Measurements from ENCODE around the gene USP17L15.
"Not testable (repeated sequence)": the region's sequence is repeated elsewhere in the genome, so short reads cannot be mapped to it uniquely, and the experiment has no call there.

USP17L15 gene, protein sequence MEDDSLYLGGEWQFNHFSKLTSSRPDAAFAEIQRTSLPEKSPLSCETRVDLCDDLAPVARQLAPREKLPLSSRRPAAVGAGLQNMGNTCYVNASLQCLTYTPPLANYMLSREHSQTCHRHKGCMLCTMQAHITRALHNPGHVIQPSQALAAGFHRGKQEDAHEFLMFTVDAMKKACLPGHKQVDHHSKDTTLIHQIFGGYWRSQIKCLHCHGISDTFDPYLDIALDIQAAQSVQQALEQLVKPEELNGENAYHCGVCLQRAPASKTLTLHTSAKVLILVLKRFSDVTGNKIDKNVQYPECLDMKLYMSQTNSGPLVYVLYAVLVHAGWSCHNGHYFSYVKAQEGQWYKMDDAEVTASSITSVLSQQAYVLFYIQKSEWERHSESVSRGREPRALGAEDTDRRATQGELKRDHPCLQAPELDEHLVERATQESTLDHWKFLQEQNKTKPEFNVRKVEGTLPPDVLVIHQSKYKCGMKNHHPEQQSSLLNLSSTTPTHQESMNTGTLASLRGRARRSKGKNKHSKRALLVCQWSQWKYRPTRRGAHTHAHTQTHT

DNA sequence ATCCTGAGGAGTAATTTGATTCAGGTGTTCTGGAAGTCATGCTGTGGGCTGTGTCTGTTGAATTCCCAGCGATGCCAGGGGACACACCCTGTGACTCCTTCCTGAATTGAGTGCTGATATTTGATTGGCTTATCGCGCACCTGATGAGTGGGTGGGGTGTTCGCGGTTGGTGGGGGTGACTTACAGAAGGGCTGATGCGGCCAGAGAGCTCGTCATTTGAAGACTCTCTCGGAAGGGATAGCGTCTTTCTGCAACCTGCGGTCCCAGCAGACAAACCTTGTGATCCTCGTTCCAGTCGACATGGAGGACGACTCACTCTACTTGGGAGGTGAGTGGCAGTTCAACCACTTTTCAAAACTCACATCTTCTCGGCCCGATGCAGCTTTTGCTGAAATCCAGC, at the start of gene USP17L15:
Gene USP17L15 (plus strand): TSS at position 301 of the 400 bp plus-strand sequence. CDS start 0 bp downstream, at position 301.
- not testable (repeated sequence) for DNase-seq

DNA sequence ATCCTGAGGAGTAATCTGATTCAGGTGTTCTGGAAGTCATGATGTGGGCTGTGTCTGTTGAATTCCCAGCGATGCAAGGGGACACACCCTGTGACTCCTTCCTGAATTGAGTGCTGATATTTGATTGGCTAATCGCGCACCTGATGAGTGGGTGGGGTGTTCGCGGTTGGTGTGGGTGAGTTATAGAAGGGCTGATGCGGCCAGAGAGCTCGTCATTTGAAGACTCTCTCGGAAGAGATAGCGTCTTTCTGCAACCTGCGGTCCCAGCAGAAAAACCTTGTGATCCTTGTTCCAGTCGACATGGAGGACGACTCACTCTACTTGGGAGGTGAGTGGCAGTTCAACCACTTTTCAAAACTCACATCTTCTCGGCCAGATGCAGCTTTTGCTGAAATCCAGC, 23.8 kb upstream of the USP17L15 start, which contains the start of gene USP17L10:
Gene USP17L10 (plus strand): TSS at position 301 of the 400 bp plus-strand sequence. CDS start 0 bp downstream, at position 301.
- DNase-seq, result not testable (repeated sequence)

DNA sequence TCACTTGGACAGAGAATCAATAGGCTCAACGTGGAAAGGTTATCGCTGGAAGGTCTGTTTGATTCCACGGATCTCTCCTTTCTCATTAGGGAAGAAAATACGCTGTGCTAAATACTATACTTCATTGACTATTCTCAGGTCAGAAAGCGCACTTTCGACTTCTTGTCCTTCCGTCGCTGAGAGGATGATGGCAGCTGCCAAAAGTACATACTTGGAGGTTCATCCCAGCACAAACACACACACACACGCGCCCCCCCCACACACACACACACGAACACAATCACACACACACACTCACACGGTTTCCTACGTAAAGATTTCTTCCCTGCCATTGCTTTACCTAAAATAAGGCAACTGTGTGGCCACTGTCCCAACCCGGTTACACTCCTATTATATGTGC, 19.5 kb upstream of the USP17L15 start:
- not testable (repeated sequence) for DNase-seq

DNA sequence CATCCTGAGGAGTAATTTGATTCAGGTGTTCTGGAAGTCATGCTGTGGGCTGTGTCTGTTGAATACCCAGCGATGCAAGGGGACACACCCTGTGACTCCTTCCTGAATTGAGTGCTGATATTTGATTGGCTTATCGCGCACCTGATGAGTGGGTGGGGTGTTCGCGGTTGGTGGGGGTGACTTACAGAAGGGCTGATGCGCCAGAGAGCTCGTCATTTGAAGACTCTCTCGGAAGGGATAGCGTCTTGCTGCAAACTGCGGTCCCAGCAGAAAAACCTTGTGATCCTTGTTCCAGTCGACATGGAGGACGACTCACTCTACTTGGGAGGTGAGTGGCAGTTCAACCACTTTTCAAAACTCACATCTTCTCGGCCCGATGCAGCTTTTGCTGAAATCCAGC, 19.1 kb upstream of the USP17L15 start, which contains the start of gene USP17L11:
Gene USP17L11 (plus strand): TSS at position 301 of the 400 bp plus-strand sequence. CDS start 0 bp downstream, at position 301.
- not testable (repeated sequence) for DNase-seq

DNA sequence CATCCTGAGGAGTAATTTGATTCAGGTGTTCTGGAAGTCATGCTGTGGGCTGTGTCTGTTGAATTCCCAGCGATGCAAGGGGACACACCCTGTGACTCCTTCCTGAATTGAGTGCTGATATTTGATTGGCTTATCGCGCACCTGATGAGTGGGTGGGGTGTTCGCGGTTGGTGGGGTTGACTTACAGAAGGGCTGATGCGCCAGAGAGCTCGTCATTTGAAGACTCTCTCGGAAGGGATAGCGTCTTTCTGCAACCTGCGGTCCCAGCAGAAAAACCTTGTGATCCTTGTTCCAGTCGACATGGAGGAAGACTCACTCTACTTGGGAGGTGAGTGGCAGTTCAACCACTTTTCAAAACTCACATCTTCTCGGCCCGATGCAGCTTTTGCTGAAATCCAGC, 14.3 kb upstream of the USP17L15 start, which contains the start of gene USP17L12:
Gene USP17L12 (plus strand): TSS at position 301 of the 400 bp plus-strand sequence. CDS start 0 bp downstream, at position 301.
- not testable (repeated sequence) for DNase-seq

DNA sequence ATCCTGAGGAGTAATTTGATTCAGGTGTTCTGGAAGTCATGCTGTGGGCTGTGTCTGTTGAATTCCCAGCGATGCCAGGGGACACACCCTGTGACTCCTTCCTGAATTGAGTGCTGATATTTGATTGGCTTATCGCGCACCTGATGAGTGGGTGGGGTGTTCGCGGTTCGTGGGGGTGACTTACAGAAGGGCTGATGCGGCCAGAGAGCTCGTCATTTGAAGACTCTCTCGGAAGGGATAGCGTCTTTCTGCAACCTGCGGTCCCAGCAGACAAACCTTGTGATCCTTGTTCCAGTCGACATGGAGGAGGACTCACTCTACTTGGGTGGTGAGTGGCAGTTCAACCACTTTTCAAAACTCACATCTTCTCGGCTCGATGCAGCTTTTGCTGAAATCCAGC, 9.6 kb upstream of the USP17L15 start, which contains the start of gene USP17L13:
Gene USP17L13 (plus strand): TSS at position 301 of the 400 bp plus-strand sequence. CDS start 0 bp downstream, at position 301.
- not testable (repeated sequence) for DNase-seq

DNA sequence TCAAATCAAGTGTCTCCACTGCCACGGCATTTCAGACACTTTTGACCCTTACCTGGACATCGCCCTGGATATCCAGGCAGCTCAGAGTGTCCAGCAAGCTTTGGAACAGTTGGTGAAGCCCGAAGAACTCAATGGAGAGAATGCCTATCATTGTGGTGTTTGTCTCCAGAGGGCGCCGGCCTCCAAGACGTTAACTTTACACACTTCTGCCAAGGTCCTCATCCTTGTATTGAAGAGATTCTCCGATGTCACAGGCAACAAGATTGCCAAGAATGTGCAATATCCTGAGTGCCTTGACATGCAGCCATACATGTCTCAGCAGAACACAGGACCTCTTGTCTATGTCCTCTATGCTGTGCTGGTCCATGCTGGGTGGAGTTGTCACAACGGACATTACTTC, 3.9 kb upstream of the USP17L15 start:
- DNase-seq, result not testable (repeated sequence)

DNA sequence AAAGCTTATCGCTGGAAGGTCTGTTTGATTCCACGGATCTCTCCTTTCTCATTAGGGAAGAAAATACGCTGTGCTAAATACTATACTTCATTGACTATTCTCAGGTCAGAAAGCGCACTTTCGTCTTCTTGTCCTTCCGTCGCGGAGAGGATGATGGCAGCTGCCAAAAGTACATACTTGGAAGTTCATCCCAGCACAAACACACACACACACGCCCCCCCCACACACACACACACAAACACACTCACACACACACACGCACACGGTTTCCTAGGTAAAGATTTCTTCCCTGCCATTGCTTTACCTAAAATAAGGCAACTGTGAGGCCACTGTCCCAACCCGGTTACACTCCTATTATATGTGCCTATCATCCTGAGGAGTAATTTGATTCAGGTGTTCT, 4.3 kb downstream of the USP17L15 start:
- not testable (repeated sequence) for DNase-seq

DNA sequence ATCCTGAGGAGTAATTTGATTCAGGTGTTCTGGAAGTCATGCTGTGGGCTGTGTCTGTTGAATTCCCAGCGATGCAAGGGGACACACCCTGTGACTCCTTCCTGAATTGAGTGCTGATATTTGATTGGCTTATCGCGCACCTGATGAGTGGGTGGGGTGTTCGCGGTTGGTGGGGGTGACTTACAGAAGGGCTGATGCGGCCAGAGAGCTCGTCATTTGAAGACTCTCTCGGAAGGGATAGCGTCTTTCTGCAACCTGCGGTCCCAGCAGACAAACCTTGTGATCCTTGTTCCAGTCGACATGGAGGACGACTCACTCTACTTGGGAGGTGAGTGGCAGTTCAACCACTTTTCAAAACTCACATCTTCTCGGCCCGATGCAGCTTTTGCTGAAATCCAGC, 9.4 kb downstream of the USP17L15 start, which contains the start of gene USP17L17:
Gene USP17L17 (plus strand): TSS at position 301 of the 400 bp plus-strand sequence. CDS start 0 bp downstream, at position 301.
- not testable (repeated sequence) for DNase-seq

DNA sequence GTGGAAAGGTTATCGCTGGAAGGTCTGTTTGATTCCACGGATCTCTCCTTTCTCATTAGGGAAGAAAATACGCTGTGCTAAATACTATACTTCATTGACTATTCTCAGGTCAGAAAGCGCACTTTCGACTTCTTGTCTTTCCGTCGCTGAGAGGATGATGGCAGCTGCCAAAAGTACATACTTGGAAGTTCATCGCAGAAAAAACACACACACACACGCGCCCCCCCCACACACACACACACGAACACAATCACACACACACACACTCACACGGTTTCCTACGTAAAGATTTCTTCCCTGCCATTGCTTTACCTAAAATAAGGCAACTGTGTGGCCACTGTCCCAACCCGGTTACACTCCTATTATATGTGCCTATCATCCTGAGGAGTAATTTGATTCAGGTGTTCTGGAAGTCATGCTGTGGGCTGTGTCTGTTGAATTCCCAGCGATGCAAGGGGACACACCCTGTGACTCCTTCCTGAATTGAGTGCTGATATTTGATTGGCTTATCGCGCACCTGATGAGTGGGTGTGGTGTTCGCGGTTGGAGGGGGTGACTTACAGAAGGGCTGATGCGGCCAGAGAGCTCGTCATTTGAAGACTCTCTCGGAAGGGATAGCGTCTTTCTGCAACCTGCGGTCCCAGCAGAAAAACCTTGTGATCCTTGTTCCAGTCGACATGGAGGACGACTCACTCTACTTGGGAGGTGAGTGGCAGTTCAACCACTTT, 13.9 kb downstream of the USP17L15 start, which contains the start of gene USP17L18:
Gene USP17L18 (plus strand): TSS at position 678 of the 728 bp plus-strand sequence. CDS start 0 bp downstream, at position 678.
- DNase-seq, result peak; percentile 0

DNA sequence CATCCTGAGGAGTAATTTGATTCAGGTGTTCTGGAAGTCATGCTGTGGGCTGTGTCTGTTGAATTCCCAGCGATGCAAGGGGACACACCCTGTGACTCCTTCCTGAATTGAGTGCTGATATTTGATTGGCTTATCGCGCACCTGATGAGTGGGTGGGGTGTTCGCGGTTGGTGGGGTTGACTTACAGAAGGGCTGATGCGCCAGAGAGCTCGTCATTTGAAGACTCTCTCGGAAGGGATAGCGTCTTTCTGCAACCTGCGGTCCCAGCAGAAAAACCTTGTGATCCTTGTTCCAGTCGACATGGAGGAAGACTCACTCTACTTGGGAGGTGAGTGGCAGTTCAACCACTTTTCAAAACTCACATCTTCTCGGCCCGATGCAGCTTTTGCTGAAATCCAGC, 18.9 kb downstream of the USP17L15 start, which contains the start of gene USP17L19:
Gene USP17L19 (plus strand): TSS at position 301 of the 400 bp plus-strand sequence. CDS start 0 bp downstream, at position 301.
- not testable (repeated sequence) for DNase-seq

DNA sequence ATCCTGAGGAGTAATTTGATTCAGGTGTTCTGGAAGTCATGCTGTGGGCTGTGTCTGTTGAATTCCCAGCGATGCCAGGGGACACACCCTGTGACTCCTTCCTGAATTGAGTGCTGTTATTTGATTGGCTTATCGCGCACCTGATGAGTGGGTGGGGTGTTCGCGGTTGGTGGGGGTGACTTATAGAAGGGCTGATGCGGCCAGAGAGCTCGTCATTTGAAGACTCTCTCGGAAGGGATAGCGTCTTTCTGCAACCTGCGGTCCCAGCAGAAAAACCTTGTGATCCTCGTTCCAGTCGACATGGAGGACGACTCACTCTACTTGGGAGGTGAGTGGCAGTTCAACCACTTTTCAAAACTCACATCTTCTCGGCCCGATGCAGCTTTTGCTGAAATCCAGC, 23.6 kb downstream of the USP17L15 start, which contains the start of gene USP17L20:
Gene USP17L20 (plus strand): TSS at position 301 of the 400 bp plus-strand sequence. CDS start 0 bp downstream, at position 301.
- DNase-seq, result not testable (repeated sequence)

DNA sequence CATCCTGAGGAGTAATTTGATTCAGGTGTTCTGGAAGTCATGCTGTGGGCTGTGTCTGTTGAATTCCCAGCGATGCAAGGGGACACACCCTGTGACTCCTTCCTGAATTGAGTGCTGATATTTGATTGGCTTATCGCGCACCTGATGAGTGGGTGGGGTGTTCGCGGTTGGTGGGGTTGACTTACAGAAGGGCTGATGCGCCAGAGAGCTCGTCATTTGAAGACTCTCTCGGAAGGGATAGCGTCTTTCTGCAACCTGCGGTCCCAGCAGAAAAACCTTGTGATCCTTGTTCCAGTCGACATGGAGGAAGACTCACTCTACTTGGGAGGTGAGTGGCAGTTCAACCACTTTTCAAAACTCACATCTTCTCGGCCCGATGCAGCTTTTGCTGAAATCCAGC, 28.4 kb downstream of the USP17L15 start, which contains the start of gene USP17L21:
Gene USP17L21 (plus strand): TSS at position 301 of the 400 bp plus-strand sequence. CDS start 0 bp downstream, at position 301.
- not testable (repeated sequence) for DNase-seq

DNA sequence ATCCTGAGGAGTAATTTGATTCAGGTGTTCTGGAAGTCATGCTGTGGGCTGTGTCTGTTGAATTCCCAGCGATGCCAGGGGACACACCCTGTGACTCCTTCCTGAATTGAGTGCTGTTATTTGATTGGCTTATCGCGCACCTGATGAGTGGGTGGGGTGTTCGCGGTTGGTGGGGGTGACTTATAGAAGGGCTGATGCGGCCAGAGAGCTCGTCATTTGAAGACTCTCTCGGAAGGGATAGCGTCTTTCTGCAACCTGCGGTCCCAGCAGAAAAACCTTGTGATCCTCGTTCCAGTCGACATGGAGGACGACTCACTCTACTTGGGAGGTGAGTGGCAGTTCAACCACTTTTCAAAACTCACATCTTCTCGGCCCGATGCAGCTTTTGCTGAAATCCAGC, 33.1 kb downstream of the USP17L15 start, which contains the start of gene USP17L22:
Gene USP17L22 (plus strand): TSS at position 301 of the 400 bp plus-strand sequence. CDS start 0 bp downstream, at position 301.
- DNase-seq, result not testable (repeated sequence)

DNA sequence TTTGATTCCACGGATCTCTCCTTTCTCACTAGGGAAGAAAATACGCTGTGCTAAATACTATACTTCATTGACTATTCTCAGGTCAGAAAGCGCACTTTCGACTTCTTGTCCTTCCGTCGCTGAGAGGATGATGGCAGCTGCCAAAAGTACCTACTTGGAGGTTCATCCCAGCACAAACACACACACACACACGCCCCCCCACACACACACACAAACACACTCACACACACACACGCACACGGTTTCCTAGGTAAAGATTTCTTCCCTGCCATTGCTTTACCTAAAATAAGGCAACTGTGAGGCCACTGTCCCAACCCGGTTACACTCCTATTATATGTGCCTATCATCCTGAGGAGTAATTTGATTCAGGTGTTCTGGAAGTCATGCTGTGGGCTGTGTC, 37.5 kb downstream of the USP17L15 start:
- DNase-seq, result peak; percentile 11
